Measurements from ENCODE around the gene CD2BP2. TPM values are rescaled to one million over a fixed set of nuclear protein-coding genes. Genes with fewer than 3 reads are reported as not detected.

The CD2BP2 gene
- total and polyA plus RNA-seq, 2 of the 13 experiments (the other 11 are each of a cell fraction or from before 2014, with no cell fraction given) = 24.9 to 54.6 TPM

DNA sequence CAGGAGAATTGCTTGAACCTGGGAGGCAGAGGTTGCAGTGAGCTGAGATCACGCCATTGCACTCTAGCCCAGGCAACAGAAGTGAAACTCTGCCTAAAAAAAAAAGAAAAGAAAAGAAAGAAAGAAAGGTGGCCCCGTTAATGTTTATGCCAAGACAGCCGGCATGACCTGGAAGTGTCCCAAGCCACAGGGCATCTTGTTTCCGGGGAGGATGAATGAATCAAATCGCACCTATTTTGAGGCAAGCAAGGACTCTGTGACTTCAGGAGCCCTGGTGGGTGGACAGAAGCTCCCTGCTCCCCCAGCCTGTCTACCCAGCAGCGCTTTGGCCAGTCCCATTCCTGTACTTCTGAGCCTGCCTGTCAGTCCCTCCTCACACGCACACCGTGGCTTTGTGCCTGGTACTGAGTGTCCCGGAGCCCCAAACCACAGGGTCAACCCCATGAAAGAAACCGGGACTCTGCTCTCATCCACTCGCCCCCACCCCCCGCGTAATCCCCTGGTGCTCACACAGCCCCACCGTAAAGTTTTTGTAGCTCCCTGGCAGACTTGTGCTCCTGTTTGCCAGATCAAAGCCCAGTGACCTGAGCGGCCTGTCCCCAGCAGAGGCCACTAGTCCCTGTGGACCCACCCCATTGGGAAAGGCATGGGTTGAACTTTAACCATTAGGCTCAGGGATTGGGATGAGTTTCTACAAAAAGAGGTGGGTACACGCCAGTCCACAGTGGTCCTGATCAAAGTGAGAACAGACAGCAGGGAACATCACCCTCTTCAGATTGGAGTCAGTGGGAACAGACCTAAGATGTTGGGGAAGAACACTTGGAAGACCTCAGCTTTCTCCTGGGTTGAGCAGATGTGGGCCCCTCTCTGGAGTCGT, 19.3 kb downstream of the CD2BP2 start (continued):
- TF ChIP-seq THAP7 (CRISPR knock-in tag; IDR thresholded peaks at IDR 0.05) = no peak; the same call in 1 of the 2 replicates
- no peak for TF ChIP-seq ADNP (CRISPR knock-in tag; IDR thresholded peaks at IDR 0.05)
- no peak for TF ChIP-seq JARID2 (CRISPR knock-in tag; IDR thresholded peaks at IDR 0.05; ENCODE audit: insufficient replicate concordance)
- TF ChIP-seq, protein P1, sequence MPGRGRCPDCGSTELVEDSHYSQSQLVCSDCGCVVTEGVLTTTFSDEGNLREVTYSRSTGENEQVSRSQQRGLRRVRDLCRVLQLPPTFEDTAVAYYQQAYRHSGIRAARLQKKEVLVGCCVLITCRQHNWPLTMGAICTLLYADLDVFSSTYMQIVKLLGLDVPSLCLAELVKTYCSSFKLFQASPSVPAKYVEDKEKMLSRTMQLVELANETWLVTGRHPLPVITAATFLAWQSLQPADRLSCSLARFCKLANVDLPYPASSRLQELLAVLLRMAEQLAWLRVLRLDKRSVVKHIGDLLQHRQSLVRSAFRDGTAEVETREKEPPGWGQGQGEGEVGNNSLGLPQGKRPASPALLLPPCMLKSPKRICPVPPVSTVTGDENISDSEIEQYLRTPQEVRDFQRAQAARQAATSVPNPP (CRISPR knock-in tag; IDR thresholded peaks at IDR 0.05) = peak; percentile 42; the same call in 1 of the 2 replicates
- TF ChIP-seq CSRNP1 (CRISPR knock-in tag; IDR thresholded peaks at IDR 0.05) = no peak; the same call in none of the 2 replicates
- no peak for TF ChIP-seq ZNF619 (CRISPR knock-in tag; IDR thresholded peaks at IDR 0.05)
- no peak; the same call in 1 of the 2 replicates for TF ChIP-seq LRRFIP1 (CRISPR knock-in tag; conservative IDR thresholded peaks at IDR 0.05)
- no peak; the same call in 1 of the 2 replicates for TF ChIP-seq ZNF558 (CRISPR knock-in tag; IDR thresholded peaks at IDR 0.05; ENCODE audit: borderline replicate concordance)
- TF ChIP-seq ZNF777 (CRISPR knock-in tag; IDR thresholded peaks at IDR 0.05) = no peak
- TF ChIP-seq, protein P2, sequence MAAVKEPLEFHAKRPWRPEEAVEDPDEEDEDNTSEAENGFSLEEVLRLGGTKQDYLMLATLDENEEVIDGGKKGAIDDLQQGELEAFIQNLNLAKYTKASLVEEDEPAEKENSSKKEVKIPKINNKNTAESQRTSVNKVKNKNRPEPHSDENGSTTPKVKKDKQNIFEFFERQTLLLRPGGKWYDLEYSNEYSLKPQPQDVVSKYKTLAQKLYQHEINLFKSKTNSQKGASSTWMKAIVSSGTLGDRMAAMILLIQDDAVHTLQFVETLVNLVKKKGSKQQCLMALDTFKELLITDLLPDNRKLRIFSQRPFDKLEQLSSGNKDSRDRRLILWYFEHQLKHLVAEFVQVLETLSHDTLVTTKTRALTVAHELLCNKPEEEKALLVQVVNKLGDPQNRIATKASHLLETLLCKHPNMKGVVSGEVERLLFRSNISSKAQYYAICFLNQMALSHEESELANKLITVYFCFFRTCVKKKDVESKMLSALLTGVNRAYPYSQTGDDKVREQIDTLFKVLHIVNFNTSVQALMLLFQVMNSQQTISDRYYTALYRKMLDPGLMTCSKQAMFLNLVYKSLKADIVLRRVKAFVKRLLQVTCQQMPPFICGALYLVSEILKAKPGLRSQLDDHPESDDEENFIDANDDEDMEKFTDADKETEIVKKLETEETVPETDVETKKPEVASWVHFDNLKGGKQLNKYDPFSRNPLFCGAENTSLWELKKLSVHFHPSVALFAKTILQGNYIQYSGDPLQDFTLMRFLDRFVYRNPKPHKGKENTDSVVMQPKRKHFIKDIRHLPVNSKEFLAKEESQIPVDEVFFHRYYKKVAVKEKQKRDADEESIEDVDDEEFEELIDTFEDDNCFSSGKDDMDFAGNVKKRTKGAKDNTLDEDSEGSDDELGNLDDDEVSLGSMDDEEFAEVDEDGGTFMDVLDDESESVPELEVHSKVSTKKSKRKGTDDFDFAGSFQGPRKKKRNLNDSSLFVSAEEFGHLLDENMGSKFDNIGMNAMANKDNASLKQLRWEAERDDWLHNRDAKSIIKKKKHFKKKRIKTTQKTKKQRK (IDR thresholded peaks at IDR 0.05; ENCODE audit: low read length) = no peak
- TF ChIP-seq GATAD1 (CRISPR knock-in tag; IDR thresholded peaks at IDR 0.05) = peak; percentile 61
- TF ChIP-seq, protein P3, sequence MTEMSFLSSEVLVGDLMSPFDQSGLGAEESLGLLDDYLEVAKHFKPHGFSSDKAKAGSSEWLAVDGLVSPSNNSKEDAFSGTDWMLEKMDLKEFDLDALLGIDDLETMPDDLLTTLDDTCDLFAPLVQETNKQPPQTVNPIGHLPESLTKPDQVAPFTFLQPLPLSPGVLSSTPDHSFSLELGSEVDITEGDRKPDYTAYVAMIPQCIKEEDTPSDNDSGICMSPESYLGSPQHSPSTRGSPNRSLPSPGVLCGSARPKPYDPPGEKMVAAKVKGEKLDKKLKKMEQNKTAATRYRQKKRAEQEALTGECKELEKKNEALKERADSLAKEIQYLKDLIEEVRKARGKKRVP (CRISPR knock-in tag; IDR thresholded peaks at IDR 0.05) = 0 out of 4 replicates have a peak, but pooled peaks of 1 of the 2 experiments have one; percentile 18
- TF ChIP-seq ZNF879 (CRISPR knock-in tag; IDR thresholded peaks at IDR 0.05) = no peak
